GM21528 (cell line): ENCODE results near the gene ADISSP.
A peak's percentile ranks its signal among the peaks of the same experiment; 100 is the strongest.

Experiments
- ATAC-seq: cut with Tn5 transposase; IDR thresholded peaks from one replicate; pipeline ENCODE4 v1.9.1; 2021; ENCODE audit warnings: mild to moderate bottlenecking, moderate library complexity; ENCODE audit not compliant: unreplicated experiment, low FRiP score

The ADISSP gene

DNA sequence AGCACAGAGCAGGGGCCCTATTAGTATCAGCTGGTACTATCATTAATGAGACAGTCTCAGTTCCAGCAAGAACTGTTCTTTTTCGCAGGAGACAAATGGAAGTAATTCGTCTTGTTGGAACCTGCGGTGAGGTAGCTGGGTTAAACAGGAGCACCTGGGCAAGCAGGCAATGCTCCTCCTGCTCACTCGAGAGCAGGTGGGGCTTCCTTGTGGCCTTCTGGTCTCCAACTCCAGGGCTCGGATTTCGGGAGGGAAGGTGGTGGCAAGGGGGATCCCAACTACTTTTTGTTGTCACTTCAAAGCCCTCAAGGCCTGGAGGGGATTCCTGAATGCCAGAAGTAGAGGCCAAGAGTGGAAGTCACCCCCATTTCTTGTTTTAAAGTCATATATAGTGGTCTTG lies 15.0 kb upstream of the ADISSP start:
- ATAC-seq = no peak

DNA sequence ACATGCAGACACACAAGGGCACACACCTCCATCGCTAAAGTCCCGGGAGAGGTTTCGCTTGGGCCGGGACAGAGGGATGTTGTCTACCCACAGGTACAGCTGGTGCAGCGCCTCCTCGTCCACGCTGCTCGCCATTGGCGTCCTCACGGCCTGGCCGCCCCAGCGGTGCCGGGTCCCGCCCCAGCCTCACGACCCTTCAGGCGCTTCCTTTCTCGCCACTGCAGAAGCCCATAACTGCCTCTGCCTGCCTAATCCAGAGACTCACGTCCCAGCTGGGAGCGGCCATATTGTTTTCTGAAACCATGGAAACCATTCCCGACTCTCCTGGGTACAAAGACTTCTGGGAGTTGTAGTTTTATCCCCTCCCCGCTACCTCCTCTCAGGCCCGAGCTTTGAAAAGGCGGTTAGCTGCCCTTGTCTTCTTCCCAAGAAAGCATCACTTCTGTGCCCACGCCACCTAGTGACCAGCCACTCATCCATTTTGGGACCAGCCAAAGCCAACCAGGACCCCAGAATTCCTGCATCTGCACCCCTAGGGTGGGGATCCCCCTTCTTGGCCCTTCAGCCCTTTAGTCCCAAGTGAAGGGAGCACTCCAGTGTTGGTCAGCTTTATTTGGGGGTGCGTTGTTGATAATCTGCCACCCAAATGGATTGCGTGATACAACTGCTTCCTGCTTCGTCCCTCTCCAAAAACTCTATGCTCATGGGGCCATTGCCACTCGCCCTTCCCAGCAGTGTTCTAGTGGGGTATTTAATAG lies 13.8 kb upstream of the ADISSP start, which contains the start of gene SPEF1:
Gene SPEF1 (minus strand): TSS at position 296 of the 758 bp plus-strand sequence. CDS start 161 bp downstream, at position 135.
- ATAC-seq = peak; percentile 43

DNA sequence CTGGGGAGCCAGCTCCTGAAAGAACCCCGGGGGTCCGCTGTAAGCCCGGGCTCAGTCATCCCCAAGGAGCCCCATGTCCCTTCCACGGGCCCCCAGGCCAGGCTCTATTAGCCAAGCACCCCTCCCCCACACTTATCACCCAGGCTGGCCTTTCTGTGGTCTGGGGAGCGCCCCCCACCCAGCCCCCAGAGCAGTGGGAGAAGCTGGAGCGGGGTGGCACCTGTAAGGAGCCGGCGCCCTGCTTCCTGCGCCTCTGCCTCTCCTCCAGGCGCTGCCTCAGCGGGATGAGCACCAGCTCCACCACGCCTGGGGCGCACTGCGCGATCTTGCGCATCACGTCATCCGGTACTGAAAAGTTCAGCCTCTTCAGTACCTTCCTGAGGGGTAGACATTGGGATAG lies 11.4 kb upstream of the ADISSP start:
- ATAC-seq = no peak

DNA sequence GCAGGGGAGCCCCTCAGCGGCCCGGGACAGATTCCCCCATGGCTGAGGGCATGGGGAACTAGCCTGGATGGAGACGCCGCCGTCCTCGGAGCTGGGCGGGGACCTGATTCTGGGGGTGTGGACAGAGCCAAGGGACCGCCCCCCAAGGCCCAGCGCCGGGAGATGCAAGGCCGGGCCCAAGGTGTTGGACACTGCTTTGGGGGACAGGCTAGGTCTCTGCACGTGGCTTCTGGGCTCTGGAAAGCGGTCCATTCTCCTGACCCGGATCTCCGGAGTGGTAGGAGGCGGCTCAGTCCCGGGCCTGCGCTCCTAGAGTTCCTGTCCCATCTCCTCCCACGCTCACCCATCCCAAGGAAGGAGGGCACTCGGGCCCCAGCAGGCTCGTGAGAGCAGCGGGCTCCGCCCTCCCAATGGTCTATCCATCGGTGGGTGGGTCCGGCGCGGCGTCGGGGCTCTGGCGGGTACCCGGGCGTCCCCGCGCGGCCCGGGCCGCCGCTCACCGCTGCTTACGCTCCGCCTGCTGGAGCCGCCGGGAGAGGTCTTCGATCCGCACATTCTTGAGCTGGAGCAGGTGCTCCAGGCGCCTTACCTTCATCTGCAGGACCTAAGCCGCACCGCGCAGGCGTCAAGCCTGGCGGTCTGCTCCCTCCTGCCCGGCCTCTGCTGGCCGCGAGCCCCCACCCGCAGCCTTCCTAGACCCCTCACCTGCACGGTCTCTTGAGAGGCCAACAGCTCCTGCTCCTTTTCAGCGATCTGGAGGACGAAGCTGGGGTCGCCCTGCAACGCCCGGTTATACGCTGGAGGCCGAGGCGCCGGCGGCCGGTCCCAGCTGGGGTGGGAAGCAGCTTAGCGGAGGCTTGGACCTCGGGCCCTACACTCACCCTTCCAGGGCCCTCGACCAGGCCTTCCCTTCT lies 10.4 kb upstream of the ADISSP start:
- no peak for ATAC-seq

DNA sequence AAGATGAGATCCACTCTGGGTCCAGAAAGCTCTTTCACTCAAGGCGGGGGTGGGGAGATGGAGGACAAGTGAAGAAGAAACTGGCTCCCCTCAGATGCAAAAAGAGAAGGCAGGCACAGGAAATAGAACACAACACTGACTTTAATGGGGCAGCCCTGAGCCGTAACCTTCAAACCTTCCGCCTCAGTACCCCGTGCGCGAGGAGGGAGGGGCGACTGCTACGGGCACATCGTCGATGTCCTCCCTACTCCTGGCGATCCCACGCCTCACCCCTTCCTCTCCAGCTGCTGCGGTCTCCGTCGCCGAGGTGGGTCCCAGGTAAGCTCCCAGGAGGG lies 9.8 kb upstream of the ADISSP start:
- ATAC-seq = no peak

DNA sequence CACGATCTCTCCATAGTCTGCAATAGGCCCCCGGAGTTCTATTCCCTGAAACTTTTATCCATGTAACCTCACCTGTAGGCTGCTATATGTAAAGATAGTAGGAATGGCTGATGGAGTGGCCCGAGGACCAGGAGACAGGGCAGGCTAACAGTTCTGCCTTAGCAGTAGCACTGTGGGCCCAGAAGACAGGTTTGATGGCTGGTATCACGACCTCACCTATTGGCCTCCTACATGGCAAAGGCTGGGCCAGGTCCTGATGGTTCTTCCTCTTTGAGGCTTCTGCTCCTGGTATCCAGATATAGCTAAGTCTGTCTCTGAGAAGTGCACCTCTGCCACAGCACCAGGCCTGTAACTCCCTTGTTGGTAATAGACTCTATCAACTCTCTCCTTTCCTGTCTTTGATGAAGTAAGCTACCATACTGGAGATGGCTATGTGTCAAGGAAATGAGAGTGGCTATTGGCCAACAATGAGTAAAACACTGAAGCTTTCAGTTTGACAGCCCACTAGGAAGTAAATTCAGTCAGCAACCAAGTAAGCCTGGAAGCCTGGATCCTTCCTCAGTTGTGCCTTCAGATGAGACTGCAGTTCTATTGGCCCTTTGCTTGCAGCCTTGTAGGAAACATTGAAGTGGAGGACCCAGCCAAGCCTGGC lies 8.0 kb upstream of the ADISSP start:
- no peak for ATAC-seq

DNA sequence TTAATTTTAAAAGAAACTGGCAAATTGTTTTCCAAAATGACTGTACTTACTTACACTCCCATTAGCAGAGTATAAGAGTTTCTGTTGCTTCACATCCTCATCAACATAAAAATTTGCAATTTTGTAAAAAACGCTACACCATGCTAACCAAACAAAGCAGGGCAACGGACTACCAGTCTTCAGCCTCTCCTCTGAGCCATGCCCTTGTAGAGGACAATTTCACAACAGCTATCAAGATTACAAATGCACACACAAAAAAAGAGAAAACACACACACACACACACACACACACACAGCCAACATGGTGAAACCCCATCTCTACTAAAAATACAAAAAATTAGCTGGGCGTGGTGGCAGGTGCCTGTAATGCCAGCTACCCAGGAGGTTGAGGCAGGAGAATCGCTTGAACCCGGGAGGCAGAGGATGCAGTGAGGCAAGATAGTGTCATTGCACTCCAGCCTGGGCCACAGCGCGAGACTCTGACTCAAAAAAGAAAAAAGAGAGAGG lies 4.1 kb upstream of the ADISSP start:
- ATAC-seq = no peak

DNA sequence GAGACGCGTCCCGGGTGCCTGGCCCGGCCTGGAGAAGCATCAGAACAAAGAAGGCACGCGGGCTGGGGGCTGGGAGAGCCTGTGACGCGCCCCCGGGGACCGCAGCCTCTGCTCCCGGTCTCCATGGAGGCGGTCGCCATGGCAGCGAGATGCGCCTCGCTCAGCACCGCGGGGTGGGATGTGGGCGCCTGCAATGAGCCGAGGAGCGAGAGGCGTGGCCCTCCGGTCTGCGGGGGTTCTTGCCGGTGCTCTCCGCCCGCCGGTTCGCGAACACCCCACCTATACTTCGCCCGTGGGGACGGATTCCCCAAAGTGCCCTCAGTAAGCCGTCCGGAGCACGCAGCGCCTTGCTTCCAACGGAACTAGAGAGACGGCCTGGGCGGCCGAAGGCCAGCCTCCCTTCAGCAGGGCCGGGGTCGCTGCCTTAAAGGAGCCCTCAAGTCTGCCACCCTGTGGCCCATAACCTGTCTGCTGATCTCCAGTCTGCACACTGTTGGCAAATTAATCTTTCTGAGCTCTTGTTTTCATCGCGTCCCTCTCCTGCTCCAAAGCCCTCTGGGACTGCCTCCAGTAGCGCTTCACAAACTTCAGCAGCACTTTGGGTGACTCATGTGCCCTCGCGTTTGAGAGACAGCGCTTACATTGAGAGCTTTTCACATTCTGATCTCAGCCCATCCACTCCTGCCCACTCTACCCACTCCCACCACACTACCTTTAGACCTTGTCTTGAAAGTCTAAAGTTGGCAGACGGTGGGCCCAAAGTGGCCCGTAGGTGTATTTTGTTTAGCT lies 983 bp upstream of the ADISSP start:
- ATAC-seq = peak; percentile 45

DNA sequence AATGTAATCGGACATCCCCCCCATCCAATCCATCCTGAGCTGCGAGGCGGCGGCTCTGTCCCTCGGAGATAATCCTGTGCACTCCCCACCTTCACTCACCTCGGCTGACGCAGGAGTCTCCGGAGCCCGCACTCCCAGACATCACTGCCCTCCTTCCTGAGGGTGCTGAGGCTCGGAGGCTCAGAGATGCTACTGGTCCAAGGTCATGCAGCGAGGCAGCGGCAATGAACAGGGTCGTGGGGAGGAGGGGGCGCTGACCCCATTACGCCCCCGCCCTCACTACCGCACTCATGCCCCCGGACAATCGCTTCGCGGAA lies 485 bp downstream of the ADISSP start:
- ATAC-seq = peak; percentile 2

DNA sequence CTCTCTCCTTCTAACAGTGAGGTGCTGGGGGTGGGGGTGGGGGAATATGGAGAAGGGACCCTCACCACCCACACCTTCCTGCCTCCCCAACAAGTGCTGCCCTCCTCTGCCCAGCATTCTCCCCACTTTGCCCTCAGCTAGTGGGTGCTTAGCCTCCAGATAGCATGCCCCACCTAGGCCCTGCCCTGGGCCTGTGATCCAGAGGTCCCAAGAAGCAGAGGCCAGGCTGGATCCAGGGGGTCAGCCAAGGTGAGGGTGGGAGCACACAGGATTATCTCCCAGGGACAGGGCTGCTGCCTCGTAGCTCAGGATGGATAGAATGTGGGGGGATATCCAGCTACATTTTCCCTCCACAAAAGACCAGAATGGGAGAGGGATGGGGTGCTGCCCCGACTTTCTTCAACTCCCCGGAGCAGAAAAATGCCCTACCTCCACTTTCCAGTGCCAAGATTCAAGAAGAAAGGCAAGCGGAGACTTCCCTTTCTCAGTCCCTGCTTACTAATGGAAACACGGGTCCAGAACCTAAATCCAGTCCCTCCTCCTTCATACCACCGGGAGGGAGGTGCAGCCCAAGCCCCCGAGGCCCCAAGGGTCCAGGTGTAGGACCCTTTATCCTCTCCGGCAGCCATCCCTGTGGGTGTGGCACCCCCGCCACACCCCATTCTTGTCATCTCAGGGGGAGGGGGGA lies 987 bp downstream of the ADISSP start:
- no peak for ATAC-seq

DNA sequence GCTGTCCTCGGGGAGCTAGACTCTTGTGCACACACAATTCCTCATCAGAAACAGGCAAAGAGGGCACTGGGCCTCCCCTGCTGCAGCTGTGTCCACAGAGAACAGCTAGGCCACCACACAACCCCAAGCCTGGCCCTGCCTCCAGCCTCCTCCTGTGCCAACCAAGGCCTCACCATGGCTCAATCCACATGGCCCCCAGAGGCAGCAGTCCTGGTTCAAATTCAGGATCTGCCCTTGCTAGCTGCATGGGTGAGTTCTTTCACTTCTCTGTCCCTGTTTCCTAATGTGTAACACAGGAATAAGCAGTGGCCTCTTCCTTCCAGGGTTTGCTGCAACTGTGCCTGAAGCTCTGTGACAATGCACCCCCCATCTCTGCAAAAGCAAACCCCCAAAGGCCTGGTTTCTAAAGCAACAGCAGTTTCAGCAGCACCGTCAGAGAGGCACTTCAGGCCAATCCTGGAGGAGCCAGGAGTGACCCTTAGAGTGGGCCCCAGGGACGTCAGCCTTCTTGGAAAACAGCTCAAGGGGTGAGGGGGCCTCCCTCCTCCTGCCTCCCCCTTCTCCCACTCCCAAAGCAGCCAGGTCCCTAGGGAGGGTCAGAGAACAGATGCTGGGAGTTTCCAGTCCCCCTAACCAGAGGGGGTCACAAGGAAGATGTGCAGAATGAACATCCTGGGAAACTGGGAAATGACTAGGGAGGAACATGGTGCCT lies 2.2 kb downstream of the ADISSP start:
- no peak for ATAC-seq

DNA sequence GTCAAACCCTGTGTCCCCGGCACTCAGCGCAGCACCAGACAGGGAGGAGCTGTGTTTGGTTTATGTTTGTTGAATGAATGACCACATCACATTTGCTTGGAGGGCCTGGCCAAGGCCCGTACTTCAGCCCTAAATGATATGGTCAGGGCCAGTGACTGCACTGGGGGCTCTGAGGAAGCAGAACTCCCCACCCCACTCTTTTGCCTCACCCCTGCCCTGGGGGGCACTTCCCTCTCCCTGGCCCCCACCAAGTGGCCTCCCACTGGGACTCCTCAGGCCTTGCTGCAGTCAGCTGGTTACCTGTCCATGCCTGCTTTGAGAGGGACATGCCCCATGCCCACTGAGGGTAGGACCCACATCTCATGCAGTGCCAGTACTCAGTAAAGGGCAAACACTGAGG lies 2.9 kb downstream of the ADISSP start:
- no peak for ATAC-seq

DNA sequence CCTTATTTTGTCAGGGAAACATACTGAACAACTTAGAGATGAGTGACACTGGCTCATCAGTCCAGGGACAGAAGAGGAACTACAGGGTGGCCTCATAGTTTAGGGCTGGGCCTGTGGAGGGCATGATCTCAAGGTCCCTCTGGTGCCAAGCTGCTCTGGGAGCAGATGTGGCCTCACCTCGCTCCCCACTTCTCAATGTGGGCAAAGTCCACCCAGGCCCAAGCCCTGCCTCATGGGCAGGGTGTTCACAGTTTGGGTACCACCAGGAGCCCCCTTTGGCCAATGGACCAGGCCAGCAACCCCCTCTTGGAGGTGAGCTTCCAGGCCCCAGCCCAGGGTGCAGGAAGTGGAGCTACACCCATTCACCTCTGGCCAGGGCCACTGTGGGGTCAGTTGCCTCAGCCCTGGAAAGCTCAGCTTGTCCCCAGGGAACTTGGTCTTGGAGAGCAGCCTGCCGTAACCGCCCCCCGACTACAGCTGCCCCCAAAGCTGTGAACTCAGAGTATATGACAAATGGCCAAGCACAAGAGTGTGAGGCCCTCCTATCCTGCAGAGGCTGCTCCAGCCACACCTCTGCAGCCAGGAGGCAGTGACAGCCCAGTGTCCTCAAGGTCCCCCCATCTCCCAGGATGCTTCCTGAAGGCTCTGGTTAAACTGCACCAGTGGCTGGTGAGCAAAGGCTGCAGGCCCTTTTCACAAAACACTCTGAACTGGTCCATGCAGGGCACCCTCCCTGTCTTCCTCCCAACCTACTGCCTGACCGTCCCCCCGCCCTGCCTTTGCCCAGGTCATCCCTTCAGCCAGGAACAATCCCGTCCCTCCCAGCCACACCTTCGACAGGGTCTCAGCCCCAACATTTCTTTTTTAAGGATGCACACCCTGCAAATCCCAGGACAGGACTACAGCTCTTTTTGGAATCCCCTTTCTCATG lies 3.6 kb downstream of the ADISSP start:
- ATAC-seq = no peak

DNA sequence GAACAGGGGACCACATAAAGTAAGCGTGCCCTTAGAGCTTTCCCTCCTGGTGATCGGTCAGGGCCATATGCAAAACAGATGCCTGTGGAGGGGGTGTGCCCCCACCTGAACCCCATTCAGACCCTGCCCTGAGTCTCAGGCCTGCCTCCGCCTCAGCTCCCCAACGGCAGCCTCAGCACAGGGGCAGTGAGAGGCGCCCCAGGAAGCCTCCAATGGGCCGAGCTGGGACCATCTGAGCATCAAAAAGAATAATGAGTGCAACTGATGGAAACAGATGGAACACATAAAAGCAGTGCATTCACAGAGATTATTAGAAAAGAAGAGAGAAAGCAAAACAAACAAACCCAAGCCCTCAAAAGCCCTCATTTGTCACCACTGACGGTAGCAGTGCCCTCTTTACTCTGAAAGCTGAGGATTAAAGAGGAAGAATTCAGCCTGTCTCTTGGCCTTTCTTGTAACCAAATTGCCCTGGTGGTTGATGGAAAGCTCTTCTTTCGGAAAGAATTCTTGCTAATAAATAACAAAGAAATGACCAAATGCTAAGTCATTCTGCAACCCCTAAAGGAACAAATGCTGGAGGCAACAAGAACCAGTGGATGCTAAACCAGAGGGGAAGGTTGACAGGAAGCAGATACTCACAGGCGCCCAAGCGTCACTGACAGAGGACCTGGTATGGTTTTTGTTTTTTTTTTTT lies 6.8 kb downstream of the ADISSP start:
- no peak for ATAC-seq

DNA sequence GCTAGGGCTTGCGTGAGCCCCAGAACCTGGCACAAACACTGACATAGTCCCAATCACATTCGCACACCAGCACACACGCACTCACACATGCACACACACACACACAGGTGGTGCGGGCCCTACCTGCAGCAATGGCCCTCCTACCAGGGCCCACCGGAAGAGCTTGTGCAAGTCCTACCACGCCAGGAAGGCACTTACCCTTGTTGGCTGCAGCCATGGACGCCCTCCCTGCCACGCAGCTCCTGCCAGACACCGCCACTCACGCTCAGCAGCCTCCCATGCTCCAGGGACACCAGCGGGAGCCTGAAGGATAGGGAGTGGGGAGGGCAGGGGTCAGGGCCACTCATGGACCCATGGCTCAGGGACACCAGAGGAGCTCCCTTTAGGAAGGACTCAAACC lies 7.7 kb downstream of the ADISSP start:
- no peak for ATAC-seq

DNA sequence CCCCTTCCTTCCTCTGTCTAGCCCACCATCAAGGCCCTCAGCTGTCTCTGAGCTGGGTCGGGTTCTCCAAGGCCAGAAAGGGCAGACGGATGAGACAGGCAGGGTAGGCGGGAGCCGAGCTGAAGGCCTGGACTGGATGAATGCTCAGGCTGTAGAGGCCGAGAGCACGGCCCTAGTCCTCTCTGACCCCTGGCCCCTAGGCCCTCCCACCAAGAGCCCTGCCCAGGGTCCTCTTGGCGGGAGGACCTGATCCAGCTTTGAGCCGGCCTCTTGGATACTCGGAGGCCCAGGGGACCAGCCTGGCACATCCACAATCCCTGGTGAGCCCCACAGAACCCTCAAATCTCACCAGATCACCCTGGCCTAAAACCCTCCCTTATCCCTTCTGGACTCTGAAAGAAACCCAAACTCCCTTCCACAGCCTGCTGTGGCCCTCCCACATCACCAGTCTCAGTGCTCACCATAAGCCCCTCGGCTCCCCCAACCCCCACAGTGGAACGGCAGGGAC lies 8.2 kb downstream of the ADISSP start:
- ATAC-seq = no peak

DNA sequence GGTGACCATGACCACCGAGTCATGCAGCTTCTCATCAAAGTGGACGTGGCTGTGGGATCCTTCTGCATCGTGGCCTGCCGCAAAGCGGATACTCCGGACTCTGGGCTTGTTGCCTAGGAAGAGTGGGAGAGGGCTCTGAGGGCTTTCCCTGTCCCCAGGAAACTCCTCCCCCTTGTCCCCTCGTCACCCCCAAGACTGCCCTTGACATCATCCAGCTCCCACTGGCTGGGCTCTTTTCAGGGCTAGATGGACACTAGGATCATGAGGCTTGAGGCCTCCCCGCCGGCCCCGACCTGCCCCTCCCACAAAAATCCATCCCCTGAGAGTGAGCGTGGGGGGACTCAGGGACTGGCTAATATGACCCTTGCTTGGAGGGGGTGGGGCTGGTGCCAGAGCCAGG lies 9.0 kb downstream of the ADISSP start:
- ATAC-seq = no peak
